HS-27A (cell line): ENCODE results near the gene RXRA.
A peak's percentile ranks its signal among the peaks of the same experiment; 100 is the strongest.

Experiments
- DNase-seq: peaks from one replicate; pipeline ENCODE4 v3.0.0-alpha.2; 2012; ENCODE audit warnings: low read depth, missing footprints

Gene RXRA

DNA sequence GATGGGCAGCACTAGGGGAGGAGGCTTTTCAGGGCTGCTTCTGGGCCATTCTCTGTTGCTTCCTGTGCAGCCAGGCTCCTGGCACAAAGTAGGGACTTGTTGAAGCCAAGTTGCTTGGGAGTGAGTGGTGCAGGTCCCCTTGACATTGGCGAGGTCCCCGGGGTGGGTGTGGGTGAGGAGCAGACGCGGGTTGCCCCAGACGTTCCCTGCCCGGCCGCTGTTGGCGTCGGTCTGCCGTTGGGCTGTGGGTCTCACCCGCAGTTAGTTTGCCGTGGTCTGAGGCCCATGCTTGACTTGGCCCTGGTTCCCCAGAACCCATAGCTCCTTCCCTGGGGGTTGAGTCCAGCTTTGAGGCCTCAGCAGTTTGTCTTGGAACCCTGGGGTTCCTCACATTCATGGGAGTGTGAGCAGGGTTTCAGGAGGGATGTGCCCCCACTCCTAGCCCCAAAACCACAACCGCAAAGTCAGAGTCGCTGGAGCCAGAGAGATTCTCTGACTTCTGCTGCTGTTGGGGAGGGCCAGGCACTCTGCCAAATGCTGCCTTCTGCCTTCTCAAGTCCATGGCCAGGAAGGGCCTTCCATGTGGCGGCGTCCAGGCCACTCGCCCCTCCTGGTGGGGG is 77.5 kb downstream of the RXRA start:
- DNase-seq: no peak

DNA sequence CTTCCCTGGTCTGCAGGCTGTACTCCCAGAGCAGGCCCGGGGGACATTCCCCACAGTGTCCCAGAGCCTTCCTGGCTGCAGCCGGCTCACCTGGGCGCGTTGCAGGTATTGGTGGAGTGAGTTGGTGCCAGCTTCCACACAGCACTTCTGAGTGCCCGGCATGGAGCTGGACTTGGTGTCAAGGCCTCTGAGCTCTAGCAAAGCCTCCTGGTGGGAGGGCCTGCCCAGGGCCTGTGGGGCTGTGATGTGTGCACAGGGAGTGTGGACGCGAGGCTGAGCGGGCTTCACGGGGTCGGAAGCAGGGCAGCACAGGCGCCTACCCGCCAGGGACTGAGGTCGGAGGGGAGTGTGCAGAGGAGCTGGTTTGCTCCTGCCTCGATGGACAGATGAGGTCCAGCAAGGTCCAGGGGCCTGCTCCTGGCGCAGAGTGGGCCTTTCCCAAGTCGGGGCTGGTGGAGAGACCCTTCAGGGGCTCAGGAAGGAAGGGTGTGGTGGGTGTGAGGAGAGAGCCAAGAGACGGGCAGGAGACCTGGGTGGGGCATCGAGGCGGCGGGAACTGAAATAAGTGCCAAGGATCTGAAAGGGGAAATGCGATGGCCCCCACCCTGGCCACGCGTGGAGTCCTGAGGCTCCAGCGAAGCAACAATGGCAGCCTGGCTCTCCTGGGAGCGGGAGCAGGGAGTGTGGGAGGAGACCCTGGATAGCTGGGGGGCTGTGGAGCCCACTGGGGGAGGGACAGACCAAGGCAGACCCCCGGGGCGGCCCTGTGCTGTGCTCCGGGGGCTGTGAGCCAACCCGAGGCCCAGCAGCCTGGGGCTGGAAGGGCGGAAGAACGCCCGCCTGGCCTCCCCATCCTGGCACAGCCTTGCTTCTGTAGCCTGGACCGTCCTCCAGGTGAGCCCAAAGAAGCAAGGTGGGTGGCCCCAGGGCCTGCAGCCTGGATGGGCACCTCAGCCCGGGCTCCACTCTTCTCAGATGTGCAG is 78.4 kb downstream of the RXRA start:
- DNase-seq: no peak

DNA sequence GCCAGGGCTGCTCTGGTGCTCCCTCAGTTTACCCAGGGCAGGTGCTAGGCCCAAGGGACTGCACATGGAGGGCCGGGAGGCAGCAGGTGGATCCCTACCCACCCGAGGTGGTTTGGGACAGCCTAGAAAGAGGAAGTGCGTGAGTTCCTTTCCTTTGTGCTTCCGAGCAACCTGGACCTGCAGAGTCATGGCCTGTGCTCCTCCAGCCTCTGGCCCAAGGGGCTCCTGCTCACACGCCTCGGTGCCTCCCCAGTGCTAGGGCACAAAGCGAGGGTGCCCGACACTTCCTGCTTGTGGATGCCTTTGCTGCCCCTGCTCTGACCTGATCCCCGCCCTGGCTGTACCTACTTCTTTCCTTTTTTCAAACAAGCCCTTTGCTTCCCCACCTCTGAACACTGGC is 79.3 kb downstream of the RXRA start:
- DNase-seq: no peak

DNA sequence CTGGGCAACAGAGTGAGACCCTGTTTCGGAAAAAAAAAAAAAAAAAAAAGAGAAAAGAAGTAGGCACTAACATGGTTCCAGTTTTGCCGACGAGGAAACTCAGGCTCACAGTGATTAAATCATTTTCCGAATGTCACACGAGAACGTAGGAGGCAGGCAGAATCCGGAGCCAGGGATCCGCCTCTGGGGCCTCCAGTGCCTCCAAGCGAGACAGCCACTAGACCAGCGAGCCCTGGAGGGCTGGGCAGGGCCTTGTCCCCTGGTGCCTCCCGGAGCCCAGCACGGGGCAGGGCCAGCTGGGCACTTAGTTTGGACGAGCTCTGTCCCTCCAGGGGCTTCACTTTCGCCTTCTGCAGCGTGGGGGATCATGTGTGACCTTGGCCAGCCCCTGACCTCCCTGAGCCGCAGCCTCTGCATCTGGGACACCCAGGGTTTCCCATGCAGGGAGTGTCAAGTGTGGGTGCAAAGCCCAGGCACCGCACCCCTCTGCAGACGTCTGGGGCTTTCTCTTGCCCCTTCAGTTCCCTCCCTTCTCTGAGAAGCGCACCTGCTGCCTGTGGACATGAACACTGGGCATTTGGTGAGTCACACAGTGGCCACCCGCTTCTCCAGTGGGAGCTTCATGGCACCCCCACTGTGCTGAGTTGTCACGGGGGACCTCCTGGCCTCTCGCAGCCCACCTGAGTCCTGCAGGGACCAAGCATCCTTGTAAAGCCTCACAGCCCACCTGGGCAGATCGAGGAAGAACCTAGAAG is 80.3 kb downstream of the RXRA start:
- no peak for DNase-seq

DNA sequence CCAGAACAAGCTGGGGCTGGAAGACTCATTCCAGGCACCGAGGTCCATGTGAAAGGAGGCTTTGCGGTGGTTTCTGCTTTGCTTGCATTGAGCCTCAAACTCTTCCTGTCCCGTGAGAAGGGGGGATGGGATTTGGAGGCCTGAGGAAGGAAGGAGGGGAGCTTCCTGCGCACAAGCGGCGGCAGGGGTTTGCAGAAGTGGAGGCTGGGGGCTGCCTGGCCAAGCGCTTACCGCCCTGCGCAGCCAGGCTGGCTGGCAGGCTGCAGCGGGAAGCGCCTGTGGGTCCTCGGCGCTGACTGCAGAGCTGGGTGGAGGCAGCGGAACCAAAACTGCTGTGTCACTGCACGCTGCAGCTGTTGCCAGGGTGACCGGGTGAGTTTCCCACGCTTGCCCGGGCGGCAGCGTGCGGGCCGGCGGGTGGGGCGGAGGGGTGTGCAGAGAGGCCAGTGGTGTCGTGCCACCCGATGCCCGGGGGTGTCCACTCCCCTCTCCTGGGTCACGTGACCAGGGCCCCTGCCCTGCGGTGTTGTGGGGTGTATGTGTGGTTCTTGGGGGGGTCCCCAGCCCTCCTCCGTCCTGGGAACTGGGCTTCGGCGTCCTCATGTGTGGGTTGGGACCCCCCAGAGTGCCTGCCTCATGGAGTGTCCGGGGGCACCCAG is 81.0 kb downstream of the RXRA start:
- DNase-seq: peak; percentile 5

DNA sequence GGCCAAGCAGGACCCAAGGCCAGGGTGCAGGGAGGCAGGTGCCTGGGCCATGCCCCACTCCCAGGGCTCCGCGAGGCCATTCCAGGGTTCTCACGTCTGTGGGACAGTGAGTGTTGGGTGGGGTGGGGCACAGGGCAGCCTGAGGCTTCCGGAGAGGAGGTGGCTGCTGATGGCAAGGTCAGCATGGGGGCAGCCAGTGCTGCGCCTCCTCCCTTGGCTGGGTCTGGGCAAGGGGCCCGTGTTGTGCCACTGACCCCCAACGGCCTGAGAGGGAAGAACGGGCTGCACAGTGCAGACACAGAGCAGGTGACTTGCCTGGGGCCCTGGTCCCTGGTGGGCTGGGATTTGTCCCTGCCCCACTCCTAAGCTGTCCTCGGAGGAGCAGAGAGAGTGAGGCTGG is 82.1 kb downstream of the RXRA start:
- DNase-seq: no peak

DNA sequence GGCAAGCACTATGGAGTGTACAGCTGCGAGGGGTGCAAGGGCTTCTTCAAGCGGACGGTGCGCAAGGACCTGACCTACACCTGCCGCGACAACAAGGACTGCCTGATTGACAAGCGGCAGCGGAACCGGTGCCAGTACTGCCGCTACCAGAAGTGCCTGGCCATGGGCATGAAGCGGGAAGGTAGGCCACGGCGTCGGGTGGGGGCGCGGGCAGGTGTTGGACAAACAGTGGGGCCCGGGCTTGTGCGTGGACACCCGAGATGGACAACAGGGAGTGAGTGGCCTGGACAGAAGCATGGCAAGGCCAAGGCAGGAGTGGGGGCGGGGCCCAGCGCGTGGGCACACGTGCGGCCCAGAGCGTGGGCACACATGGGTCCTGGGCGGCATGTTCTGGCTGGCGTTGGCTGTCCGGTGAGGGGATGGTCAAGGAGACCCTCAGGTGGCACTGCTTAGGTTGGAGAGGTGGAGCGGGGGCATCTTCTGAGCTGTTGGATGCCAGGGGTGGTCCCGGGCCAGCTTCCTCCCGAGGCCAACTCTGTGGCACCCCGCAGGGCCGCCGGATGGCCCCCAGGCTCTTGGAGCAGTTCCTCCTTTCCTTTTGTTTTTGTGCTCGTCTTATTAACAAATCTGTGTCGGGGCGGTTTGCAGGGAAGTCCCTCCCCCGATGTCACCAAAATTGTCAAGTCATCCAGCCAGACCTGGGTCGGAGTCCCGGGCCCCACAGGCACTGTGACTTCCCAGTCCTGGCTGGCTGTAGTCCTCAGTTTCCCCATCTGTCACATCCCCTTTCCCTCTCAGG is 82.9 kb downstream of the RXRA start:
- no peak for DNase-seq

DNA sequence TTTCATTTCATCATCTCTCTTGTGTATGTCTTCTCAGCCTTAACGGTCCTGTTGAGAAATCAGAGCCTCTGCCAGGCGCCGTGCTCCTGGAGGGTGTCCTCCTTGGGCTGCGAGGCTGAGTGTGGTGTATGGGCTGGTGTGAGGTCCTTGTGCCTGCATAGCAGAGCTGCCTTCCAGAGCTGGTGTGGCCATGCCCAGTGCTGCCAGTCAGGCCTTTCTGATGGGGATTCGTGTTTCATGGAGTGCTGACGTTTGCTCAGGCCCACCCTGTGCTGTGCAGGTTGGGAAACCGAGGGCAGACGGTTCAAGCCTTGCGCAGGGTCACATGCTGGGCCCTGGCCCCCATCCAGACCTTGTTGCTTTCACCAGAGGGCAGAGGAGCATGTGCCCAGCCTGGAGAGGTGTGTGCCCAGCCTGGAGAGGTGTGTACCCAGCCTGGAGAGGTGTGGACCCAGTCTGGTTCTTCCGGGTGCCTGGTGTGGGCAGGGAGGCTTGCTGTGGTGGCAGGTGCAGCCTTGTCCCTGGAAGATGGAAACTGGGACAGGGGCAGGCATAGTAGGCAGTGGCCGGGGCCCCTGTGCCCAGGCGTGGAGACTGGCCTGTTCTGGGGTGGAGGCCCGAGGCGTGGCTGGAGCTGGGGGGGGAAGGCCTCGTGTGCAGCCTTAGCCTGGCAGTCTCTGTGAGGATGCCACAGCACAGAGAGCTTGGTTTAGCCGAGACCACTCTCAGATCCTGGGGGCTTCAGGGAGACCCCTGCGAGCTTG is 84.0 kb downstream of the RXRA start:
- no peak for DNase-seq

DNA sequence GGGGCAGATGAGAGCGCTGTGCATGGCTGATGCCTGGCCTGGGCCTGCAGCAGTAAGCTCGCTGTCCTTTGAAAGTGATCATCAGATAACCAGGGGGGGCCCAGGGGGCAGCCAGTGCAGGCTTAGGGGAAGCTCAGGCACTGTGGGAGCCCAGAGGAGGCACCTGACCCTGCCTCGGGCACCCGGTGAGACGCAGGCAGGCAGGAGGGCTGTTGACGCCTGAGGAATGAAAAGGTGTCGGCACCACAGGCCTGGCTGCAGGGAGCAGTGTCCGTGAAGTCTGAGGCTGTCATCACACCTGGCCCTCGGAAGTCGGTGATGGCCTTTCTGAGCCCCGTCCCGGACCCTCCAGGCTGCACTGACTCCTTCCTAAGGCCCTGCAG is 84.6 kb downstream of the RXRA start:
- DNase-seq: no peak

DNA sequence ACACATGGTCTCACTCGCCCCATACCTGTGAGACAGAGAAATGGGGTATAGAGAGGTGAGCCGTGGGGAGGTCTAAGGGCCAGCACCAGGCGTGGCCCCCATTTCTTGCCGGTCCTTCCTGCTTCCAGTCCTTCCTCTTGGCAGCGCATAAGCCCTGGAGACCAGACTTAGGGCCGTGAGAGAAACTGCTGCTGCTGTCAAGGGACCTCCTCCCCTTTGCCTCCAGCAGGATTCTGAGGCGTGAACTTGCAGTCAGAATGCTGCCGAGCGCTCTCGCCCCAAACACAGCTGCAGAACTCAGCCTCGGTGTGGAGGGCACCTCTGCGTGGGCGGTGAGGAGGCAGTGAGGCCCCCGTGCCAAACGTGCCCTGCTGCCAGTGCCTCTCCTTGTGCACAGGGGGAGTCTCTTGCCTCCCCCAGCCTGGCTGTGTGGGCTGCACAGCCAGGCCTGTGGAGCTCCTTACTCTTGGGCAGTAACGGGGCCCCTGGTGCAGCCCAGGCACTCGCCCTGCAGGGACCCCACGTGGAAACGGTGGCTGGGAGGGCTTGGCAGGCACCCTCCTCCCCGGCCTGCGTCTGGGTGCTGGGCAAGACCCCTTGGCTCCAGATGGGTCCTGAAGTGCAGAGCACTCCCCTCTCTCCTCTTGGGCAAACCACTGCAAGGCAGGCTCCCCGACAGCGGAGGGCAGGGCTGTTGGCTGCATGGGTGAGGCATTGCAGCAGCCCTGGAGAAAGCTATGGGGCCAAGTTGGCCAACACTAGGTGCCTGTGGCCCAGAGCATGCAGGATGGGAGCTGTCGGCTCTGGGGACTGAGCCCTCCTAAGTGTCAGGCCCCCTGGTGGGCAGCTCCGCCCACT is 85.4 kb downstream of the RXRA start:
- DNase-seq: no peak

DNA sequence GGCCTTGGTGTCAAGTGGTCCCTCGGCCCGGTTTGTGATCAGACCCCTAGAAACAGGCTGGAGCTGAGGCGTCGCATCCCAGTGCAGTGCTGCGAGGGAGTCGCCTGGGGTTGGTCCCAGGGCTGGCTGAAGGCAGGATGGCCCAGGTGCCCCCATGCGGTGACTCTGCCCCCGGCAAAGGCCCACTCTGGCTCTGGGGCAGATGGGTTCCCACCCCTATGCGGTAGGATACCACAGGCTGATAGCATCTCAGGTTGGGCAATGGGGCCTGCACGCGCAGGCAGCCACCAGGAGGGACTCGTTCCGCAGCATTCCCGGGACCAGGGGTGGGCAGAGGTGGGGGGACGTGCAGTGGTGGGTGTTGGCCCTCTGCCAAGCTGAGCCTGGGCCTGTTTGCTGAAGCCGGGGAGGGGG is 86.0 kb downstream of the RXRA start:
- DNase-seq: no peak

DNA sequence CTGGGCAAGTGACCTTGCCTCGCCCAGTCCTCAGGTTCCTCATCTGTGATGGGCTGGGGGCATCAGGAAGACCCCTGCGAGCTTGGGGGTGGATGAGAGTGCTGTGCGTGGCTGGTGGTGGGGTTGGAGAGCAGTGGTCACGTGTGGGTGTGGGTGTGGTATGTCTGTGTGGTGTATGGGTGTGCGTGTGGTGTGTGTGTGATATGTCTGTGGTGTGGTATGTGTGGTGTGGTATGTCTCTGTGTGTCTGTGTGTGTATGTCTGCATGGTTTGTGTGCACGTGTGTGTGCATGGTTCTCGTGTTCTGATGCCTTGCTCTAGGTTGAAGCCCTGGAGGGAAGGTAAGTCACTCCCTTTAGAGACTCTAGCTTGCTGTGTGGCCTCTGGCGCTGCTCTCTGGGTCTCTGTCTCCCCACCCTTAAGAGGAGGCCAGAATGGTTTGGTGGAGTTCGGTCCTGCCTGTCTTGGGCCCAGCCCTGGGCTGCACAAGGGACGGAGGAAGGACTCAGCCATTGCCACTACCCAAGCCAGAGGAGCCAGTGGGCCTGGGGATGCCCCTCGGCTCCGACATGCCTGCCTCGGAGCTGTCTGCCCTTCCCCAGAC is 87.0 kb downstream of the RXRA start:
- no peak for DNase-seq

DNA sequence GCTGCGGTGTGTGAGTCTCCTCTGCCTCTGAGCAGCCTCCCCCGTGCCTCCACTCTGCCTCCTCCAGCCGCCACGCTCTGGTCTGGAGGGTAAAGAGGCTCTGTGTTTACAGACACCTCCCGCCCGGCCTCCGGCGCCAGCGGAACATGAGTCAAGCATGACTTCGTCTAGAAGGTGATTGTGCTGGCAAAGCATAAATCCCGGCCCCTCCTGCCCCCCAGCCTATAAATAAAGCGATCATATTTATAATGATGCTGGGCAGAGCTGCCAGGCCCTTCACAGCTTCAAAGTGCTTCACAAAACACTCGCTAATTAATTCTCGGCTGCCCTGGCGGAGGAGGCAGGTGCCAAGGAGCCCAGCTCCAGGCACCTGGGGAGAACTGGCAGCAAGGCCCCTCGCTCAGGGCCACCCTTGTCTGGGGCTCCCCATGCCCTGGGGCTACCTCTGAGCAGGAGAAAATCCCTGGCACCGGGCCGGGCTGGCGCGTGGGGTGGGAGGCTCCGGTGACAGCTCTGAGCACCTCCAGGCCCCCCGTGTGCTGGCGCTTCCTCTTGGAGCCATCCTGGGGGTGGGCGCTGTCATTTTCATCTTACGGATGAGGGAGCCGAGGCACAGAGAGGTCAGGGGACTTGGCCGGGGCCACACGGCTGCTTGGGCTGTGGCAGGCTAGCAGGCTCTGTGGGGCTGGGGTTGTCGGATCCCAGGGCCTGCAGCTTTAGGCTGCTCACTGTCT is 87.8 kb downstream of the RXRA start:
- no peak for DNase-seq

DNA sequence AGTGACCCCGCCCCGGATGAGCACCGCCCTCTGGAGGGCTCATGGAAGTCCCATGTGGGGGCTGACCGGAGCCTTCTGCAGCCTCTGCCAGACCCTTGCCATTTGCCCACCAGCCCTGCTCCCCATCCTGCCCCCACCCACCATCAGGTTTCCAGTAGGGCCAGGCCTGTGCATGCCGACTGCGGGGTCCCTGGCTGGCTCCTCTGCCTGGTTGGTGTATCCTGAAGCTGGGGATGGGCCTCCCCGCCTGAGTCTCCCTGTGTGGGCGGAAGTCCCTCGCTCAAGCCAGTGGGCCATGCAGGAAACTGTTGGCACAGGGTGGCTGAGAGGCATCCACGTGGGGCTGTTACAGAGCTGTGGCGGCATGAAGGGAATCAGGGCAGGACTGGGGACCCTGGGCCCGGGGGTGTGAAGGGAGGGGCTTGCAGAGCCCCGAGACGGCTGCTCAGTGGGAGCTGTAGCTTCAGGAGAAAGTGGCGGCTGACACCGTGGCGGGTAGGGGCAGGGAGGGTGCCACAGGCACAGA is 88.7 kb downstream of the RXRA start:
- DNase-seq: no peak

DNA sequence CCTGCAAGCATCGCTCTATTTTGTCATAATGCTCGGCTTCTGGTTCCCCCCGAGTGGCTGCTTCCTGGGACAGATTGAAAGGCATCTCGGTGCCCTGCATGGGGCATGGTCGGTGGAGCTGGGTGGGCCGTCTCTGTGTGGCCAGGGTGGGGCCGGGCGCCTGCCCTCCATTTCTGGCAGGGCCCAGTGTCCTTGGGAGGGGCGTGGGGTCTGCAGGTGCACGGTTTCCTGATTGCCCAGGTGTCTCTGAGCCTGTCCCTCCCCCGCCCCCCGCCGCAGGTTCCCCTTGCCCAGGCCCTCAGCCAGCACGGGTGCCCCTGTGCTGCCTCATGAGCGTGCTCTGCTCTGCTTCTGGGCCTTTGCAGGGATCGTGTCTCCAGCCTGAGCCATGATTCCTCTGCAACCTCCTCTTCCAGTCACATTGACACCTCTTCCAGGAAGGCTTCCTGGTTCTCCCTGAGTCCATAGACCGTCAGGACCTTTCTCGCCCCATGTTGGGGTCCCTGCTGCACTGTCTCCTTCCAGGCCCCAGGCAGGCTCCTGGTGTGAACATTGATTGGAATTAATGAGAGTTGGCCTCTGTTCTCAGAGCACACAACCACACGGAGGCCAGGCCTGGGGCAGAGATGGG is 90.2 kb downstream of the RXRA start:
- no peak for DNase-seq

DNA sequence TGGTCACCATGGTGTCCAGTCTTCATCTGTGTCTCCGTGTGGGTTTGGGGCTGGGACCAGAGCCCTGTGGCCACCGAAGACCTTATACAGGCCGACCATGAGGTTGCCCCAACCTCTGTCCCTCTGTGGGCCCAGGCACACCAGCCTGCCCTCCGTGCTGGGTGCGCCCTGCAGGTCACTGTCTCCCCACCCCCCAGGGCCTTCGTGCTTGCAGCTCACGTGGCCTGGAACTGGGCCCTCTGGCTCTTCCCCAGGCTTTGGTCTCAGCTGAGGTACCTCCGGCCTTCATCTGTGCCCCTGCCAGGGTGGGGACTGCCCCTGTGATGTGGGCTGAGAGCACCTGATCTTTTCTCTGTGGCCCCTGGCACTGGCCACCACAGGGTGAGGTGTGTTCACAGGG is 92.1 kb downstream of the RXRA start:
- DNase-seq: no peak

DNA sequence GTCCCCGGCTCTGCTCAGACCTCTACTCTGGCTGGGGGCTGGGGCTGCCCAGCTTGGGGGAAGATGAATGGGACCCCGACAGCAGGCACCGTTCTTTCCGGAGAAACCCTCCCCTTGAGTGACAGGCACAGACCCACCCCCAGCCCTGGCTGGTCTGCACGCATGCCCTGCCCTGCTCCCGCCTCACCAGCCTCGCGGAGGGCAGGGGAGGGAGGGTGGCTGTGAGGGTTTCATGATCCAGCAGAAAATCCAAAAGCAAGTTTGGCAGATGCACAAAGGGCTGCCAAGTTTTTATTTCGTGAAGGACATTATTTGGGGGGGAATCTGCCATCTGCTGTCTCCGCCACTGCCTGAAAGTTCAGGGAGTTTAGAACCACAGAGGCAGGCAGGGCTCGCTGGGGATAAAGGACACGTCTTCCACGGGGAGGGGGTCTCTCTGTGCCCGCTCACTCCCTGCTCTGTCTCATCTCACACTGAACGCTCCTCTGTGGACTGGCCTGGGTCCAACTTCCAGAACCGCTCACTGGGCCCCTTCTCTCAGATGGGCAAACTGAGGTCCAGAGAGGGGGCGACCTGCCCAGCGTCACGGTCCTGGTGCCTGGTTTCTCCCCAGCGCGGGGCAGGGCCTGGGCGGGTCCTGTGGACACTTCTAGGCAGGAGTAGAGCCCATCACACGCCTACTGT is 92.9 kb downstream of the RXRA start:
- no peak for DNase-seq
